ENCODE data around the gene SETD1A. TPM values are rescaled to one million over a fixed set of nuclear protein-coding genes. Genes with fewer than 3 reads are reported as not detected.
A peak's percentile ranks its signal among the peaks of the same experiment; 100 is the strongest.
"Not testable (repeated sequence)": the region's sequence is repeated elsewhere in the genome, so short reads cannot be mapped to it uniquely, and the experiment has no call there.

SETD1A gene
- total and polyA plus RNA-seq, 2 of the 4 experiments (the other 2 are of a cell fraction), result 0.54 to 5.8 TPM

DNA sequence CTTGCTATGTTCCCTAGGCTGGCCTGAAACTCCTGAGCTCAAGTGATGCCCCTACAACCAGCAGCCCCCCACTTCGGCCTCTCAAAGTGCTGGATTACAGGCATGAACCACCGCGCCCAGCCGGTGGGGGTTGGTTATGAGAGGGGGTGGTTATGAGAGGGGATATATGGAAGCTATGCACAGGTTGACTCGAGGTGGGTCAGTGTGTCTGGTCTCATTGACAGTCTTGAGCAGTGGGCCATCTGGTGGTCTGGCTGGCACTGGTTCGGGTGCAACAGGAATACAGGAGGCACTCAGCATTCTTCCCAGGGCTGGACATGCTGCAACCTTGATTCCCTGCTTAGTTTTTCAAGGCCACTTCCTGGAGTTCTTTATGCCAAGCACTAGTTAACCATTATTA lies 58.5 kb downstream of the SETD1A start:
- in situ Hi-C loops (cut with MboI; ENCODE audit: low sequenced_read_pairs), result no loop called here
- POLR2A ChIA-PET (ENCODE audit: unreplicated experiment), result no interaction called here

GRCh38 chr16:31017756-31018155 lies 60.2 kb downstream of the SETD1A start:
- intact Hi-C loops (cut with micrococcal nuclease); H4K8ac ChIP-seq (ENCODE audit: low read depth in 2 of 2, low read length in 2 of 2); H4K5ac ChIP-seq (ENCODE audit: low read depth, low read length); H2BK5ac ChIP-seq (ENCODE audit: low read depth, low read length, poor library complexity, severe bottlenecking); H2AK5ac ChIP-seq (ENCODE audit: low read depth, low read length); H3K4me1 ChIP-seq (ENCODE audit: control insufficient read depth, insufficient read depth, low read length); H3K4ac ChIP-seq (ENCODE audit: low read depth, low read length); H3K36me3 ChIP-seq (ENCODE audit: control insufficient read depth, insufficient read depth, low read length); H3K14ac ChIP-seq (replicated peaks; ENCODE audit: low read depth, low read length); in situ Hi-C loops (cut with MboI; ENCODE audit: low sequenced_read_pairs); H2BK120ac ChIP-seq (ENCODE audit: low read depth, low read length); DNase-seq; H3K9me1 ChIP-seq (ENCODE audit: insufficient read depth, low read length); BruUV-seq (replicated peaks); H3K4me2 ChIP-seq (ENCODE audit: low read depth, low read length); H3K27me3 ChIP-seq (ENCODE audit: control insufficient read depth, insufficient read depth, low read length); H3K23ac ChIP-seq (ENCODE audit: low read depth, low read length); H3K9ac ChIP-seq (ENCODE audit: low read depth, low read length); H2AFZ ChIP-seq (replicated peaks; ENCODE audit: low read length, poor library complexity); H4K91ac ChIP-seq (ENCODE audit: insufficient read depth, low read depth, low read length); H3K9me3 ChIP-seq (ENCODE audit: control insufficient read depth, insufficient read depth, low read length); H4K20me1 ChIP-seq (ENCODE audit: insufficient read depth, low read length); ATAC-seq (ENCODE audit: low read depth); H3K18ac ChIP-seq (ENCODE audit: low read depth, low read length); H3K27ac ChIP-seq (ENCODE audit: insufficient read depth, low read length); H3K4me3 ChIP-seq (ENCODE audit: insufficient read depth, low read depth, low read length); H2BK15ac ChIP-seq (ENCODE audit: low read depth, low read length); H3K79me1 ChIP-seq (ENCODE audit: low read depth in 1 of 2, low read length in 2 of 2); H2AK9ac ChIP-seq (replicated peaks; ENCODE audit: low read depth, low read length, poor library complexity); CTCF ChIA-PET; dilution Hi-C loops (cut with HindIII; ENCODE audit: low sequenced_read_pairs, unreplicated experiment); H3K56ac ChIP-seq (ENCODE audit: extremely low read depth, insufficient read depth, low read length); POLR2A ChIA-PET (ENCODE audit: unreplicated experiment); H2BK20ac ChIP-seq (ENCODE audit: low read depth, low read length): not testable (repeated sequence)
- WGBS, 2 experiments (ENCODE audit: extremely low coverage in 2 of 2, insufficient read length in 1 of 2), result no CpG with 5 or more reads among the region's 10 CpGs

More for the DNA sequence above, 58.5 kb downstream of the SETD1A start:
- Histone ChIP-seq H2BK20ac (ENCODE audit: low read depth, low read length) (no peak overlapping the region), H2BK5ac (ENCODE audit: low read depth, low read length, poor library complexity, severe bottlenecking) (no peak overlapping the region), H2BK120ac (ENCODE audit: low read depth, low read length) (no peak overlapping the region), H4K20me1 (ENCODE audit: insufficient read depth, low read length) (no peaks in the 10 kb centered on the region), H3K9ac (ENCODE audit: low read depth, low read length) (no peak overlapping the region), H3K4ac (ENCODE audit: low read depth, low read length) (no peak overlapping the region), H3K27ac (ENCODE audit: insufficient read depth, low read length) (no peak overlapping the region), H3K27me3 (ENCODE audit: control insufficient read depth, insufficient read depth, low read length) (peaks cover 9% of the 10 kb centered on the region), H4K91ac (ENCODE audit: insufficient read depth, low read depth, low read length) (no peak overlapping the region), H3K4me1 (ENCODE audit: control insufficient read depth, insufficient read depth, low read length) (peaks cover 2% of the 10 kb centered on the region; the same call in 1 of the 2 replicates), H3K36me3 (ENCODE audit: control insufficient read depth, insufficient read depth, low read length) (no peaks in the 10 kb centered on the region), H2AK5ac (ENCODE audit: low read depth, low read length) (no peak overlapping the region), H3K4me3 (ENCODE audit: insufficient read depth, low read depth, low read length) (no peak overlapping the region), H3K18ac (ENCODE audit: low read depth, low read length) (no peak overlapping the region), H3K14ac (replicated peaks; ENCODE audit: low read depth, low read length) (no peak overlapping the region), H2BK15ac (ENCODE audit: low read depth, low read length) (no peak overlapping the region), H3K56ac (ENCODE audit: extremely low read depth, insufficient read depth, low read length) (no peak overlapping the region), H4K8ac (ENCODE audit: low read depth in 2 of 2, low read length in 2 of 2) (no peak overlapping the region), H3K79me1 (ENCODE audit: low read depth in 1 of 2, low read length in 2 of 2) (0 out of 4 replicates have a peak, but pooled peaks cover 0 to 2% of the 10 kb centered on the region in 2 experiments), H3K4me2 (ENCODE audit: low read depth, low read length) (no peak overlapping the region), H3K9me1 (ENCODE audit: insufficient read depth, low read length) (no peaks in the 10 kb centered on the region), H2AFZ (replicated peaks; ENCODE audit: low read length, poor library complexity) (peak overlapping the region; percentile 32), H3K23ac (ENCODE audit: low read depth, low read length) (no peak overlapping the region), H3K9me3 (ENCODE audit: control insufficient read depth, insufficient read depth, low read length) (no peaks in the 10 kb centered on the region), H2AK9ac (replicated peaks; ENCODE audit: low read depth, low read length, poor library complexity) (peak overlapping the region; percentile 72), H4K5ac (ENCODE audit: low read depth, low read length) (no peak overlapping the region)
- no peak for ATAC-seq (ENCODE audit: low read depth)
- dilution Hi-C loops (cut with HindIII; ENCODE audit: low sequenced_read_pairs, unreplicated experiment) (no loop called here), intact Hi-C loops (cut with micrococcal nuclease) (no loop called here)
- CTCF ChIA-PET, result interaction anchor here (0.5 to 0.7 kb wide), 2 partner anchors 31 to 164 kb away, joined by 3 to 4 read pairs; partner anchors contain the start of gene HSD3B7
- no CpG with 5 or more reads among the region's 6 CpGs for WGBS, 2 experiments (ENCODE audit: extremely low coverage in 2 of 2, insufficient read length in 1 of 2)
- no TSS peak for BruUV-seq (replicated peaks)
- TF ChIP-seq RCOR1 (IDR thresholded peaks at IDR 0.05; ENCODE audit: insufficient replicate concordance, low read length) (no peak), MAFK (IDR thresholded peaks at IDR 0.05; ENCODE audit: low read depth, low read length) (no peak)
- TF ChIP-seq, protein P1, sequence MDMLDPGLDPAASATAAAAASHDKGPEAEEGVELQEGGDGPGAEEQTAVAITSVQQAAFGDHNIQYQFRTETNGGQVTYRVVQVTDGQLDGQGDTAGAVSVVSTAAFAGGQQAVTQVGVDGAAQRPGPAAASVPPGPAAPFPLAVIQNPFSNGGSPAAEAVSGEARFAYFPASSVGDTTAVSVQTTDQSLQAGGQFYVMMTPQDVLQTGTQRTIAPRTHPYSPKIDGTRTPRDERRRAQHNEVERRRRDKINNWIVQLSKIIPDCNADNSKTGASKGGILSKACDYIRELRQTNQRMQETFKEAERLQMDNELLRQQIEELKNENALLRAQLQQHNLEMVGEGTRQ (IDR thresholded peaks at IDR 0.05; ENCODE audit: low read depth, low read length), result no peak
- no peak for DNase-seq

All from IMR-90 (cell line).